SK-N-SH treated with all-trans-retinoic acid at 6 μM for 48 hours (cell line): ENCODE data around the gene DDX24.

Experiments
- ESRRG ChIP-seq: fragments of 250-450 bp; sonication (Bioruptor Pico); IDR thresholded peaks from 2 replicates; pipeline ENCODE4 v1.6.1; 2021; ENCODE audit warnings: mild to moderate bottlenecking
- GLIS3 ChIP-seq: fragments of 250-450 bp; sonication (Bioruptor Pico); IDR thresholded peaks from 2 replicates; pipeline ENCODE4 v1.5.0; 2020; ENCODE audit warnings: mild to moderate bottlenecking, moderate library complexity
- PATZ1 ChIP-seq: fragments of 250-450 bp; sonication (Bioruptor Pico); IDR thresholded peaks from 2 replicates; pipeline ENCODE4 v1.8.0; 2020; ENCODE audit warnings: mild to moderate bottlenecking, moderate library complexity, borderline replicate concordance
- POU6F1 ChIP-seq: fragments of 250-450 bp; sonication (Bioruptor Pico); IDR thresholded peaks from 2 replicates; pipeline ENCODE4 v1.8.0; 2021; ENCODE audit warnings: low read depth, mild to moderate bottlenecking, moderate library complexity, borderline replicate concordance
- PPARA ChIP-seq: fragments of 250-450 bp; sonication (Bioruptor Pico); IDR thresholded peaks from 2 replicates; pipeline ENCODE4 v1.5.0; 2020; ENCODE audit warnings: mild to moderate bottlenecking, borderline replicate concordance
- RARB ChIP-seq: fragments of 250-450 bp; sonication (Bioruptor Pico); IDR thresholded peaks from 2 replicates; pipeline ENCODE4 v1.8.0; 2021; ENCODE audit warnings: mild to moderate bottlenecking, moderate library complexity
- TSHZ2 ChIP-seq: fragments of 250-450 bp; sonication (Bioruptor Pico); IDR thresholded peaks from 2 replicates; pipeline ENCODE4 v1.5.0; 2020; ENCODE audit warnings: mild to moderate bottlenecking, moderate library complexity
- ZFP3 ChIP-seq: fragments of 250-450 bp; sonication (Bioruptor Pico); IDR thresholded peaks from 2 replicates; pipeline ENCODE4 v1.5.0; 2020; ENCODE audit warnings: mild to moderate bottlenecking, moderate library complexity
- ZFP30 ChIP-seq: fragments of 450-650 bp; formaldehyde crosslinking; IDR thresholded peaks from 2 replicates; pipeline ENCODE4 v1.5.0; 2022; ENCODE audit warnings: mild to moderate bottlenecking, moderate library complexity
- ZNF565 ChIP-seq: fragments of 450-650 bp; formaldehyde crosslinking; conservative IDR thresholded peaks from 2 replicates; pipeline ENCODE4 v1.5.0; 2020; ENCODE audit warnings: low read depth, mild to moderate bottlenecking, moderate library complexity
- ZNF70 ChIP-seq: fragments of 450-650 bp; formaldehyde crosslinking; IDR thresholded peaks from 2 replicates; pipeline ENCODE4 v1.5.0; 2020; ENCODE audit warnings: mild to moderate bottlenecking, moderate library complexity
- ZNF8 ChIP-seq: fragments of 450-650 bp; formaldehyde crosslinking; IDR thresholded peaks from 2 replicates; pipeline ENCODE4 v1.5.0; 2020; ENCODE audit warnings: mild to moderate bottlenecking, moderate library complexity
- TF ChIP-seq, protein P1 (sequence below): fragments of 250-450 bp; sonication (Bioruptor Pico); IDR thresholded peaks from 2 replicates; pipeline ENCODE4 v1.5.1; 2020; ENCODE audit warnings: low read depth, mild to moderate bottlenecking, moderate library complexity

GRCh38 chr14:94123868-94124267 lies 42.9 kb upstream of the DDX24 start:
- TF ChIP-seq ZFP30 (no peak), GLIS3 (no peak), ZNF565 (CRISPR knock-in tag) (no peak), PATZ1 (CRISPR knock-in tag) (no peak), ZNF8 (no peak), TSHZ2 (CRISPR knock-in tag) (no peak), ZNF70 (CRISPR knock-in tag) (no peak), ESRRG (CRISPR knock-in tag) (no peak), PPARA (CRISPR knock-in tag) (no peak), POU6F1 (CRISPR knock-in tag) (no peak), RARB (no peak), ZFP3 (no peak)
- TF ChIP-seq, protein P1, sequence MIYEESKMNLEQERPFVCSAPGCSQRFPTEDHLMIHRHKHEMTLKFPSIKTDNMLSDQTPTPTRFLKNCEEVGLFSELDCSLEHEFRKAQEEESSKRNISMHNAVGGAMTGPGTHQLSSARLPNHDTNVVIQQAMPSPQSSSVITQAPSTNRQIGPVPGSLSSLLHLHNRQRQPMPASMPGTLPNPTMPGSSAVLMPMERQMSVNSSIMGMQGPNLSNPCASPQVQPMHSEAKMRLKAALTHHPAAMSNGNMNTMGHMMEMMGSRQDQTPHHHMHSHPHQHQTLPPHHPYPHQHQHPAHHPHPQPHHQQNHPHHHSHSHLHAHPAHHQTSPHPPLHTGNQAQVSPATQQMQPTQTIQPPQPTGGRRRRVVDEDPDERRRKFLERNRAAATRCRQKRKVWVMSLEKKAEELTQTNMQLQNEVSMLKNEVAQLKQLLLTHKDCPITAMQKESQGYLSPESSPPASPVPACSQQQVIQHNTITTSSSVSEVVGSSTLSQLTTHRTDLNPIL (CRISPR knock-in tag) = no peak
